ENCODE results near the gene ABR. TPM values are rescaled to one million over a fixed set of nuclear protein-coding genes. Genes with fewer than 3 reads are reported as not detected.
"Not testable (repeated sequence)": the region's sequence is repeated elsewhere in the genome, so short reads cannot be mapped to it uniquely, and the experiment has no call there.

ABR gene
- polyA plus RNA-seq, 3 donors: 55.2 to 63.0 (median 58.7) TPM

DNA sequence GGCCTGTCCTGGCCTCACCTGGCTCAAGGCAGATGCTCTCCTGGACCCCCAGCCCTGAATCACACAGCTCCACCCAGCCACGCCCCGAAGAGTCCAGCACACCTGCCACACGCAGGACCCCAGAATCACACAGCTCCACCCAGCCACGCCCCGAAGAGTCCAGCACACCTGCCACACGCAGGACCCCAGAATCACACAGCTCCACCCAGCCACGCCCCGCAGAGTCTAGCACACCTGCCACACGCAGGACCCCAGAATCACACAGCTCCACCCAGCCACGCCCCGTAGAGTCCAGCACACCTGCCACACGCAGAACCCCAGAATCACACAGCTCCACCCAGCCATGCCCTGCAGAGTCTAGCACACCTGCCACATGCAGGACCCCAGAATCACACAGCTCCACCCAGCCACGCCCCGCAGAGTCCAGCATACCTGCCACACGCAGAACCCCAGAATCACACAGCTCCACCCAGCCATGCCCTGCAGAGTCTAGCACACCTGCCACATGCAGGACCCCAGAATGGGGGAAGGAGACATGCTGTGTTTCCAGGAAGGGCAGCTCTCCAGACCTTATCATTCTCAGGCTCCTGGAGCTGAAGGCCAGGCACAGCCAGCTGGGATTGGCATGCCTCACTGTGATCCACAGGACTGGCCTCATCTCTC lies 105.7 kb downstream of the ABR start:
- DNase-seq: not testable (repeated sequence)

DNA sequence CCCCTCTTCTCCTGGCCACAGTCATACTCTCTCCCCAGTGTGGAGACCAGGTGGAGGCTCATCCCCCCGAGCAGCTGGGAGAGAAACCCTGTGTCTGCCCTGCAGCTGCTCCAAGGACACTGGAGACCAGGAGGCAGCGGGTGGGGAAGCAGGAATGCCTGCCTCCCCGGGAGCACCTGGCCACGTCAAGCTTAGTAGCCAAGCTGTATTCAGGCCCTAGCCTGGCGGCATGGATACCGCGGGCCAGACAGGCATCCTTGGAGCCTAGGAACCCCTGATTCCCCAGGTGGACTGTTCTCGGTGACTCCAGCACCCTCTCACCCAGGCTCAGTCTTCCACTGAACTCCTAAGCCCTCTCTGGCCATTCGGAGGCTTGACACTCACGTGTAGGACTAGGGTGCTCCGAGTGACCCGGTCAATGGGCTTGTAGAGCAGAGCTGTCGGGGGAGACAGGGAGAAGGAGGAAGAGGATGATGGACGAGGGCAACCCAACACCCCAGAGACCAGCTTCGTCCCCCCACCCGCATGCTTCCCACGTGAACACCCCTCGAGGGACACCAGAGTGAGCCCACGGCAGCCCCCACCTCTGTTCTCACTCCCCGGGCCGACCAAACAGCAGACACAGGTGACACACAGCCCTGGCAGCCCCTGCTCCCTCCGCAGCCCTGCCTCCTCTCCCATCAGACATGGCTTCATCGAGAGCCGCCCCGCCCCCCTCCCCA lies 106.4 kb downstream of the ABR start:
- no peak for DNase-seq

DNA sequence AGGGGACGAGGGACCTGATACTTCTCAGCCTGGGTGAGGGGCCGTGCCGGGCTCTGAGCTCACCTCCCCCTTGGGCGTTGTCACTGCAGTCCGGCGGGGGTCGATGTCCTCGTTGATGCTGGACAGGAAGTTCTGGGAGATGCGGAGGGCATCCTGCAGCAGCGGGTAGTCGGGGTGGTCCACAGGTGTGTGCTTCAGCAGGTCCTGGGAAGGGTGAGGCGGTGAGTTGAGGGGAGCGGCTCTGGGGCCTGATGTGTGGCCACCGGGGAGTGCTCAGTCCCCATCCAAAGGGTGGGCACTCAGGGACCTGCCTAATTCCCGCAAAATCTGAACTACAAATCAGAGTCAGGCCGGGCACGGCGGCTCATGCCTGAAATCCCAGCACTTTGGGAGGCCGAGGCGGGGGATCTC lies 107.2 kb downstream of the ABR start:
- no peak for DNase-seq

DNA sequence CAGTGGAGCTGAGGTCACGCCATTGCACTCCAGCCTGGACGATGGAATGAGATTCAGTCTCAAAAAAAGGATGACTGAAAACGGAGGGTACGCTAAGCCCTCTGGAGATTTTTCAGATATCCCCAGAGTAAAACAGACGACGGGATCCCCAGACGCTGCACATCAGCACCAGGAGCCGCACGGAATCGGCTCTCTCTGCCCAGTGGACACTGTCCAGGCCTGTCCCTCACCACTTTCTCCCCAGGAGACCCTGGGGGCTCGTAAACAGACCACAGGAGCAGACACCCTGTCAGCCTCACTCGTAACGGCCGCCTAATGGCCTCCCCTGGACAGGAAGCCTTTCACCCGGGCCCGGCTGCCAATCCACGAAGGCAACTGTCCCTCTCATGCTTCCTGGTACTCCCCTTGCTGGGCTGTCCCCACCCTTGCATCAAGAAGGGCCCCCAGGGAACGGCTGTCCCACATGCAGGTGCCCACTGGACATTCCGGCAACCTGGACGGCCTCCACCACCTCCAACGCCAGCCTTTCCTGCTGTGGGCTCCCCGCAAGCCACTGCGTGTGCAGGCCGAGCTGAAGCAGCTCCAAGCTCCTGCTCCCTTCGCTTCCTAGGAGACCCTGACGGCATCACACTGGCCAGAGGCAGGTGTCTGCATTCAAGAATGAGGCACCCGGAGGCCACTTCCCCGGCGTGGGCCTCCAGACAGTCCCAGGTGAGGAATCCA lies 108.5 kb downstream of the ABR start:
- DNase-seq: no peak

DNA sequence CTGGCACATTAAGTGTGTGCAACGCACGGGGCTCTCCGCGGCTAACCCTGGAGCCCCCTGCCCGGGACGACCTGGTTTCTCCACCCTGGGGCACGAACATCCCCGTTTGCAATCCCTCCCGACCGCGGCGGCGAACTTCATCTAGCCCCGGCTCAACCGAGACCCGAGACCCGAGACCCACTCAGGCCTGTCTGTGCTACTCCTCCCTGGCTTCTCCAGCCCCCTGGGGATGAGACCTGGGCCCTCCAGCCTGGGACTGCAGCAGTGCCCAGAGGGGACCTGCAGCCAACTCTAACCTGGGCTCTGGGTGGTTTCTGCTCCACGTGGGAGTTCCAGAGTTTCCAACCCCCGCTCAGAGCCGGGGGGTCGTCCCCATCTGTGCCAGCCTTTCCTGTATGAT lies 109.4 kb downstream of the ABR start:
- no peak for DNase-seq

DNA sequence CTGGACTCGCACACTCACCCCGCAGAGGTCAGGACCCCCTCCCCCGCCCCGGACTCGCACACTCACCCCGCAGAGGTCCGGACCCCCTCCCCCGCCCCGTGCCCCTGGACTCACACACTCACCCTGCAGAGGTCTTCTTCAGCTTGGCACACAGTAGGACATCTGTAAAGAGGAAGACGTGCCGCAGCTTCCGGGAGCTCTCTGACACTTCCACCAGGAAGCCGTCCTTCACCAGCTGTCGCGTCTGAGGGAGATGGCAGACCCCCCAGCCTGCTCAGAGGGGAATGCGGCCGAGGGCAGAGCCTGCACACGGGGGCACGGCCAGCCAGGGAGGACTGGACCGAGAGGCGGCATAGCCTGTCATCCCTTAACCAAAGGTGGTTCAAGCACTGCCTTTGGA lies 109.9 kb downstream of the ABR start:
- no peak for DNase-seq

DNA sequence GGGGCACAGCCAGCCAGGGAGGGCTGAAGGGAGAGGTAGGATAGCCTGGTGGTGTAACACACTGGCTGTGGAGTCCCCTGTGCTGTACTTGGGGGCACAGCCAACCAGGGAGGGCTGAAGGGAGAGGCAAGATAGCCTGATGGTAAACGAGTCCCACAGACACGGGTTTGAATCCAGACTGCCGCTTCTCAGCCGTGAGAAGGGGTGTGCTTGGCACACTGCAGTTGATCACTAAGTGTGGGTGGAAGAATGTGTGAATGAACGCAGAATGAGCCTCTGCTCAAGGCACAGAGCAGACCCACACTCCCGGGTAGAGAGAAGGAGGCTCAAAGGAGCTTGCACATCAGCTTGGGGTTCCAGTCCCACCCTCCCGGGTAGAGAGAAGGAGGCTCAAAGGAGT lies 111.4 kb downstream of the ABR start:
- DNase-seq: no peak

DNA sequence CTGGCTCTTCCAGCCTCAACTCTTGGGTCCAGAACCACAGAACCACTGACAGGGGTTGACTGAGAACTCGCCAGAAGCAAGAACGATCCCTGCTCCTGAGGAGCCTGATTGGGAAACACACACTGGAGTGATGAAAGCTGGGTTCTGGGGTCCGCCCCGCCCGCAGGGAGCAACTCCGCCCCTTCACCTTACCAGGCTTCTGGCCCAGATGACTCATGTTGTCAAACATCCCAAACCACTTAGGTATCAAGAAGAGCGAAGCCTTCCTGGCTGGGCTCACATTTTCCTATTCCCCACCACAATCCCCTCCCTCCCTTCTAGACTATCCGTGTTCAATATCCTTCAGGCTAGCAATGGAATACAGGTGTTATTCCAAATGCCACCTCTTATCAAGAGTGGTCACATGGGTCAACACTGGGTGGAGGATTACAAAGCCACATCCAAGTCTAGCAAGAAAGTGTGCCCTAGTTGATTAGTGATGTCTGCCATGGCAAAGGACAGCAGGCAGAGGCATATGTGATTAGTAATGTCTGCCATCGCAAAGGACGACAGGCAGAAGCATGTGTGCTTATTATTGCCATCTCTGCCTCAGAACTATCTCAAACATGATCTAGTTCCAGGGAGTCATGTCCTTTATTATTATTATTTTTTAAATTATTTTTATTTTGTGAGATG lies 112.4 kb downstream of the ABR start:
- no peak for DNase-seq

DNA sequence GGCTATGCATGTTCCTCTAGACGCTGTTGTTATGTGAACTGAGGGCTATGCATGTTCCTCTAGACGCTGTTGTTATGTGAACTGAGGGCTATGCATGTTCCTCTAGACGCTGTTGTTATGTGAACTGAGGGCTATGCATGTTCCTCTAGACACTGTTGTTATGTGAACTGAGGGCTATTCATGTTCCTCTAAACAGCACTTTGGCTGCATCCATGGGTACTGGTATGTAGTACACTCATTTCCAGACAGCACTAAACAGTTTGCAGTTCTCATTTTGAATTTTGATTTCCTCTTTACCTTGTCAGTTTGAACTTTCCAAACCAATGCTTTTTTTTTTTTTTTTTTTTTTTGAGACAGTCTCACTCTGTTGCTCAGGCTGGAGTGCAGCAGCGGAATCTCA lies 114.4 kb downstream of the ABR start:
- DNase-seq: not testable (repeated sequence)

DNA sequence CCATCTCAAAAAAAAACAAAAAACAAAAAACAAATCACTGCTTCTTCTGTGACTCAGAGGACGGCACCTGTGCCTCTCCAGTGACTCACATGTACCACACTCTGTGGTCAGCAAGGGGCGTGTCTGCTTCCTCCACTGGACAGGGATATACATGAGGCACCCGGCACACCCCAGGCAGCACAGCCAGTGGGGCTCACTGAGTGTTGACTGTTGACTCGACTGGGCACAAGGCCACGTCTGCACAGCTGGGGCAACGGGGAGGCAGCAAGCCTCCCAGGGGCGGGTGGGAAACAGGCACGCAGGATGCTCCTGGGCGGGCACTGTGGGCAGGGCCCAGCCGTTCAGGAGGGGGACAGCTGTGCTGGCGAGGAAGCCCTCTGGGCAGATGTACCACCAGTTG lies 118.8 kb downstream of the ABR start:
- DNase-seq: no peak

DNA sequence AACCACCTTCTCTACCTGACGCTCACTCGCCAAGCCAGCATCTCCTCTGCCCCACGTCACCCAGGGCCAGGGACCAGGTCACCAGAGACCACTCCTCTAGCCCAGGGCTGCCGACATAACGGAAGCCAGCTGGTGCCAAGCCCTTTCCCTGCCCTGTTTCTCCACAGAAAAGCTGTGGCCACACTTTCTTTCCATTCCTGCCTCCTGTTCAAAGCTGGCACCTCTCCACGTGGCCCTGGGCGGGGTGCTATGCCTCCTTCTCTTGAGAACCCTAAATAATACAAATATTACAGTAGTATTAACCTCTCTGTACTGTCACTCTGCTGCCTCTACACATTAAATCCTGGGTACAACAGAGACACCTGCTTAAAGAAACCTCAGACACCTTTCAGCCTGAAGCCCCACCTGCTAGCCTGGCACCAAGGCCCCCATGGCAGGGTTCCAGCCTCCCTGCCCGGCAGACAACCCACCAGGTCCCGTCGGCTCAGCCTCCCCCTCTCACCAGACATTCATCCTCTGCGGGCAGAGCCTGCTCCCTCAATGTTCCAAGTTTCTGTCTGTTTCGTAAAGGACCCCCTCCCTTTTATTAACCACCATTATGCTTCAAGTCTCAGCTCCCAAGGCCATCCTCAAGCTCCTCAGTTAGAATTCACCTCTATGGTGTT lies 120.5 kb downstream of the ABR start:
- no peak for DNase-seq

DNA sequence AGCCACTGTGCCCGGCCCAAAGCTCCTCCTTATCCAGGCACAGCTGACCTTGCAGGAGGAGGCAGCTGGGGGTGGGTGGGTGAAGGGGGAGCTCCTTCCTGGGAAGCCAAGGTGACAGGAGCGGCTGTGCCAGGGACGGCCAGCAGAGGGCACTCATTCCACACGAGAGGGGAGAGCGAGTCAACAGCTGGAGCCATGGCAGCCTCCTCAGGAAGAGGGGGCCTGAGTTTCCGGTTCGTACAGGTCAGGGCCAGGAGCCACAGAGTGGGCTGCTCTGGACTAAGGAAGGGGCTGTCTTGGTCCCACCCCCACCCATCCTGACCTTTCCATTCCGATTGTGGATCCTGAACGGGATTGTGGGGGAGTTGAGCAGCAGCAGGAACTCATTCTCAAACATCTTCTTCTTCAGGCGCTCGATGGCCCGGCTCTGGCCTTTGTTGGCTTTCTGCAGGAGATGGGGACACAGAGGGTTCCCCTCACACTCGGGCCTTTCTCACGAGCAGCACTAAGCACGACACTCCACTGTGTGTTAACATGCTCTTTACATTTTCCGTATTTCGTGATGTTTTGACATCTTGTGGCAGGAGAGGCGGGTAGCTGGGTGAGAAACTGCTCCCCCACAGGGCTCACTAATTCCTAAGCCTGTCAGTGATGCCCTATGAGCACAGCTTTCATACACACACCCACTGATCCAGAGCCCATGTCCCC lies 121.2 kb downstream of the ABR start:
- DNase-seq: no peak

DNA sequence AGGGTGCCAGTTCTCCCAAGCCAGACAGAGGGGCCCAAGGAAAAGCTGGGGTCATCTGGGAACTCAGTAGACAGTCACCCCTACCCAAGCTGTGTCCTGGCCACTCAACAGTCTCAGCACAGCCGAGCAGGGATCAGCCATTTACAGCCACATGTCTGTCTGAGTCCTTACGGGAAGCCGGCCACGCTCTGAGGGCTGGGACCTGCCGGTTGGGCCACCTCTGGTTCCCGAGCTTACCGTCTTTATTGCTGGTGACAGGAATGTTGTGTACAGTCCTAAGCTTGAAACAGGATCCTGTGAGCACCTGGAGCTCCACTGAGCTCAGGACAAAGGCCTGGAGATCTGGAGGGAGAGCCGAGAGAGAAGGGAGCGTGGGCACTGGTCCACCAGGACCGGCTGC lies 123.0 kb downstream of the ABR start:
- no peak for DNase-seq

DNA sequence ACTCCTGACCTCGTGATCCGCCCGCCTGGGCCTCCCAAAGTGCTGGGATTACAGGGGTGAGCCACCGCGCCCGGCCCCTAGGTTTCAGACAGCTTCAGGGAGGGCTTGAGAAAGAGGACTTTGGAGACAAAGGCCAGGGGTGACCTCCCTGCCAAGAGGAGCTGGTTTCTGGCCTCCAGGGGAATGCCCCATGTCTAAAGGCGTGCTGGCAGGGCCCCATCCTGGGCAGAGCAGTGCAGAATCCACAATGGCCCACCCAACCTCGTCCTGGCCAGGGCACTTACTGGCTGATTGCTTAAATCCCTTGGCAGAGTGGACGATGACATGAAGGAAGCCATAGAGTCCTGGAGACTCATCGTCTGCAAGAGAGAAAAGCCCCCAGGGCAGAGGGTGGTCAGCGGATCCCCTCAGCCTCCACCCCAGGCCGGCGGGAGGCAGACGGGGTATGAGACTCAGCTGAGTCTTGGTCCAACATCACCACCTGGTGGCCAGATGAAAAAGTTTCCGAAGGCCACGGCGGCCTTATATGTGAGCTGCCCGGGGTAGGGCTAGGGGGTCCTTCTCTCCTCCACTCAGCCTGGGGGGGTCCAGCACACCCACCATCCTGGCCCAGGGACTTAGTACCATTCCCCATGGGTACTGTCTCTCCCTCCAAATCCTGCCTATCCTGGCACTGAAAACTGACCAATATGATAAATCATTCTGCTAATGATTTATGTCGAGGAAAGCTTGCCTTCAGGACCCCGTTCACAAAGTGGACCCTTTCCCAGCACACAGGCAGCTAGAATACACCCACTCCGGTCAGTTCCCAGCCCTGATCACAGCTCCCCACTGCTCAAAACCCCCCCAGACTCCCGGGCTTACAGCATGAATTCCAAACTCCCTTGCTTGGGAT lies 123.8 kb downstream of the ABR start:
- DNase-seq: no peak

DNA sequence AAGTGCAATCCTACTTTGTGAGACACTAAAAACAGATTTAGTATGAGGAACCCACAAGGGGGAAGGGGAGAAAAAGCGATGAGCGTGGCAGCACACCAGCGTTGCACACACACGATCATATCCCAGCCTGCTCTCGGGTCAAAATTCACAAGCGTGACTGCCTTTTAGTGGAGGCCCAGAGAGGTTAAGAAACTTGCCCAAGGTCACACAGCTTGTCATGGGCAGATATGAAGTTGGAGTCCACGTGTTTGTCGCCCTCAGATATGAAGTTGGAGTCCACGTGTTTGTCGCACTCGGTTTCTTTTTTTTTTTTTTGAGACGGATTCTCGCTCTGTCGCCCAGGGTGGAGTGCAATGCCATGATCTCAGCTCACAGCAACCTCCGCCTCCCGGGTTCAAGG lies 124.5 kb downstream of the ABR start:
- no peak for DNase-seq

DNA sequence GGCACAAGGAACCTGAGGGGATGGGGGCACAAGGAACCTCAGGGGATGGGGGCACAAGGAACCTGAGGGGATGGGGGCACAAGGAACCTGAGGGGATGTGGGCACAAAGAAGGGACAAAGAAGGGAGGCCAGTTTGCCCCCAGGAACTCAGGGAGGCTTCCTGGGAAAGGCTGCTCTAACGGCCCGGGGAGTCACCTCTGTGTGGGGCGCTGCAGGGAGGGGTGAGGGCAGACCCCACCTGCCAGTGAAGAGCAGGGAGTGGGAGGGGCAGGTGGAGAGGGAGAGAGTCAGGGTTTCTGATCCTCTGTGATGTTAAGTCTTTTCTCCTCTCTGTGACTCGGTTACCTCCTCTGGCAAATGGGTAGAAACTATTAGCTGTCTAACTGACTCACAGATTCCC lies 125.1 kb downstream of the ABR start:
- DNase-seq: no peak

DNA sequence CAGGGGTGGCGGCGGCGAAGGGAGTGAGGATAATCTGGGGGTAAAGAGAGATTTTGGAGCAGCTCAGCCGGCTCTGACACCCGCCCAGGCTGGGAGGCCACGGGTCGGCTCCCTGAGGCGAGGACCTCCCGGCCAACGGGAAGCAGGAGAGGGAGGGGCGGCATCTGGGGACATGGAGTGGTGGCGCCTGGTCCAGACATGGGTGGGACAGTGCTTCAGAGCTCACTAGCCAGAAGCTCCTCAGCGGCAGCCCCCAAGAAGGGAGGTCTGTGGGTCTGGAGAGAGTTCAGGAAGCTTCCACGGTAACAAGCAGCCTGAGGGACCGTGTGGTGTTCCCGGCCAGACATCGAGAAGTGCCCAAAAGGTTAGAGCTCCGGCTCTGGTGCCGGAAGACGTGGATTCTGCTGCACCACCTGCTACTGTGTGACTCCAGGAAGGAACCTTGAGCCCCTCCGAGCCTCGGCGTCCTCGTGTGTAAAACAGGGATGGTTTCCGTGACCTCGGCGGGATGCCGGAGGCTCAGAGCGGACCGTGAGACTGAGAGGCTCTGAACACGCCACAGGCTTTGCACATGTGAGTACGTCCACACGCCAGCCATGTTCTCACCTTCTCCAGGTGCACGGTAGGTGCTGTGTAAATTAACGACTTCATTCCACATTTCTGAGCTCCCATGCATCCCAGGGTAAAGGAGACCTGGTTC lies 126.0 kb downstream of the ABR start:
- DNase-seq: no peak

DNA sequence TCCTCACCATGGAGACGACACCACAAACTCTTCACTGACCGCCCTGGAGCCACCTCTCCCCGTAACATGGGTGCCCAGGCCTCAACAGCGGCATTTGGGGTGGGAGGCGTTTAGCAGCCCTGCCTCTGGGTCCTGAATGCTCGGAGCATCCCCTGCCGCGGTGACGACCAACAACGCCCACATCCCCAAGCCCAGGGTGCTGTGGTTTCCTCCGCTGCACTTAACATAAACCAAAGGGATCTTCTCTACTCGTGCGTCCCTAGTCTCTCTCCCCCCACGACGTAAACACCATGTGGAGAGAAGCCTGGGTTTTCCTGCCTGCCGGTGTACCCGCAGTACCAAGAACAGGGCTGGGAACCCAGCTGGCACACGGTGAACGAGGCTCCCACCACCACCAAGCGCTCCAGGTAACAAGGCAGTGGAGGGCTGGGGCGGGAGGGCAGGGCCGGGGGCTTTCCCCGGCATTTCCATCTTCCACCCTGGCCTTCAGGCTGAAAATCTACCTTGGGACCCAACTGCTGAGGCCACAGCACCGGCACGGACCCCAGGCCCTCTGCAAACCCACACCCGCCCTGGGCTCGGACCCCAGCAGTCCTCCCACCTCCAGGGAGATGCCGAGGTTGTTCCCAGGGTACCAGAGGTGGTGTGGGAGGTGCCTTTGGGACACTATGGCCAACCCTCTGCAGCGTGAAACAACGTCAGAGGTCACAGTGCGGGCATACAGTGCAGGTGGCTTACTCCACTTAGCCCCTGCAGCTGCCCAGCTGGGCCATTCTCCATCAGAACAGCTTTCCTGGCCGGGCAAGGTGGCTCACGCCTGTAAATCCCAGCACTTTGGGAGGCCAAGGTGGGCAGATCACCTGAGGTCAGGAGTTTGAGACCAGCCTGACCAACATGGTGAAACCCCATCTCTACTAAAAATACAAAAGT lies 128.5 kb downstream of the ABR start:
- no peak for DNase-seq

Measured in renal pelvis (tissue), 4 donors.